HG03175 (cell line): ENCODE measurements around the gene ARHGEF16.

Experiments
- ATAC-seq: cut with Tn5 transposase; IDR thresholded peaks from one replicate; pipeline ENCODE4 v1.9.1; 2021; ENCODE audit warnings: mild to moderate bottlenecking, moderate library complexity; ENCODE audit not compliant: unreplicated experiment

Gene ARHGEF16

DNA sequence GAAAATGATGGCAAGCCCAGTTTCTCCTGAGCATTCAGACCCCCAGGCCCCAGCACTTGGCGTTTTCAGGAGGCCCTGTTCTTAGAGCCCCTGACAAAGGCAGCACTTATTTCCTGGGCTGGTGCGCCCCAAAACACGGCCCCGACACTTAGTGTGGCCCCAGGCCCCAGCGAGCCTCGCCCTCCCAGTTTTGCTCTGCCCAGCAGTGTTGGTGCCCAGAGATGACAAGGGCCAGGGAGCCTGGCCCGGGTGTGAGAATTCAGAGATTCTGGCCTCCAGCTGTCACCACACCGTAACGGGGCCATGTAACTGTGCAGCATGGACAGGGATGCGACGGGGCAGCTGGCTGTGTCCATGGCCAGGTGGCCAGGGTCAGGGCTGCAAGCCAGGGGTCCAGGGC lies 18.0 kb upstream of the ARHGEF16 start:
- ATAC-seq: no peak

- ATAC-seq: no peak
These were observed 17.6 kb upstream of the ARHGEF16 start for GRCh38 chr1:3436901-3437300.

- no peak for ATAC-seq
These were observed 15.7 kb upstream of the ARHGEF16 start for GRCh38 chr1:3438661-3439180.

GRCh38 chr1:3439346-3440299 lies 14.8 kb upstream of the ARHGEF16 start:
- no peak for ATAC-seq

- no peak for ATAC-seq
These were observed 14.2 kb upstream of the ARHGEF16 start for GRCh38 chr1:3440300-3440681.

DNA sequence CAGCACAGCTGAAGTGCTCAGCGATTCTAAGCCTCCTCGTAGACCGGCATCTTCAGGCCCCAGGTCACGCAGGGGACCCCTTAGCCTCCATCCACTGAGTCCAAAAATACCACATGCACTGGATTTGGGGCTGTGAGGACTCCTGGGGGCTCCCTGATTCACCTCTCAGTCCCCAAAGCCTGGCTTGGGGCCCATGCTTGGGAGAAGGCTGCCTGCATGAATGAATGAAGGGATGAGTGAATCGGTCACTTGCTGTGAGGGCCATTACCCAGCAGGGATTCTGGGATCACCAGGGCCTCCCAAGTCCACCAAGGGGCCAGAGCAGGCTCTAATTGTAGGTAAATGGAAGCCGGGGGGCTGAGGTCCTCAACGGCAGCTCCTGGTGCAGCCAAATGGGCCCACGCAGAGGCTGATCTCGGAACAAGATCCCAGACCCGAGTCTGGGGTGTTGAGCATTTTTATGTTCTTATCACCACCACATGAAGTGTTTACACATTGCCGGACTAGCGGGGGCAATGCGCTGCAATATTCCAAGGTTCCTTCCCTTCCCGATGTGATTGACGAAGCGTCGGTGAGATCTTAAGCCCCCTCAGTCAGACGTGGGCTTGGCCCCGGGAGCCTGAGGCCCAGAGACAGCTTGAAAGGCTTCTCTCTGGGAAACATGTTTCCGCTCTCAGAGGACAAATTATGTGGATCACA lies 13.6 kb upstream of the ARHGEF16 start:
- ATAC-seq: no peak

DNA sequence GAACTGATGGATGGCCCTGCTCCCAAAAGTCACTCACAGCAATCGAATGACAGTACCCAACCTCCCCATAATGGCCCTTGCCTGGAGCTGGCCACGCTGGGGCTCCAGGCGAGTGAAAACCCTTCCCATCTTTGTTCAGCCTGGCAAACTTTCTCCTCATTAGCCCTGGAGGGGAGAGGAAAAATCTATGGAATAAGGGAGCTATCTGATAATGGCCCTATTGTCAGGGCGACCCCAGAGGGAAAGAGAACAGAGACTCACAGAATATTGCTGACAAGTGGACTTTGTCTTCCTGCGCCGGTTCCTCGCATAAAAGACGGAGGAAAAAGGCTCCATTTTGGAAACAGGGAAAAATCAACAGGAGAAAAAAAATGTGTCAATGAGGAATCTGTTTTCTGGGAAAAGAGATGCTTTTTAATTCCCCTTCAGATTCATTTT lies 13.0 kb upstream of the ARHGEF16 start:
- no peak for ATAC-seq

DNA sequence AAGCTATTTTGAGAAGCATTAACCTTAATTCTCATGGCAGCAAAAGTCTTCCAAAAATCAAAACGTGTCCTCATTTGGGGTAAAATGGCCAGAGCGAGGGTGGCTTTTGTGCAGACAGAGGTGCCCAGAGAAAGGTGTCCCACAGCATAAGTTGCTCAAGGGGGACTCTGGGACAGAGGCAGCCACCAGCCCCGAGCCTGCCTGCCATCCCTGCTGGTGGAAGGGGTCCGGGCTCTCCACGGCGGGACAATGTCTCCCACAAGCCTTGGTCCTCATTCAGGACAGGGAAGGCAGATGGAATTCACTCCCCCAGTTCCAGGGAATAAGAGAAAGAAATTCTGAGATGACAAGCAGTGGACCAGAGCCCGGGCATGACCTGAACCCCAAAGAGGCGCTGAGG lies 12.6 kb upstream of the ARHGEF16 start:
- ATAC-seq: no peak

DNA sequence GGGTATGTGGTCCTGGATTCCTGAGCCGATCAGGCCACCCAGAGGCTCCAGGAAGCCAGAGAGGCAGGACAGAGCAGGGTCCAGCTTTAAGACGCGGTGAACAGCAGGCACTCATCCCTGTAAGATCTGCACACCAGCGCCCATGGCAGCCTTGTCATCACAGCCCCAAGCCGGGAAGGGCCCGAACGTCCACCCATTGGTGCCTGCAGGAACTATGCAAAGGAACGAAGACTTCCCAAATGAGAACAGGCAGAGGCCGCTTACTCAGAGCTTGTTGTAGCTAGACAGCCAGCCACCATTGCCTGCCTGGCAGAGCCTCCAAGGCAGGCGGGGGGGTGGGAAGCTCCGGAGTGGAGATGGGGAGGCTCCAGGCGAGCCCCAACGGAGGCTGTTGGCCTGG lies 12.1 kb upstream of the ARHGEF16 start:
- ATAC-seq: no peak

DNA sequence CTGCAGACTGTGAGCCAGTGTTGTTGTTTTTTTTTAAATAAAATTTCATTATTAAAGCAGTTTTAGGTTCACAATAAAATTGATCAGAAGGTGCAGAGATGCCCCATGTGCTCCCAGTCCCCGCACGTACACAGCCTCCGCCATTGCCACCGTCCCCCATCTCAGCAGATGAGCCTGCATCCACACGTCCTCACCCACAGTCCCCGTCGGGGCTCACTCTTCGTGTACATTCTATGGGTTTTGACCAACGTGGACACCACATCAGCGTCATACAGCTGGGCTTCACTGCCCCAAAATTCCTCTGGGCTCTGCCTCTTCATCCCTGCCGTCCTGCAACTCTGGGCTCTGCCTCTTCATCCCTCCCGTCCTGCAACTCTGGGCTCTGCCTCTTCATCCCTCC lies 11.6 kb upstream of the ARHGEF16 start:
- ATAC-seq: no peak

- ATAC-seq: no peak
These were observed 10.7 kb upstream of the ARHGEF16 start for GRCh38 chr1:3443807-3444206.

DNA sequence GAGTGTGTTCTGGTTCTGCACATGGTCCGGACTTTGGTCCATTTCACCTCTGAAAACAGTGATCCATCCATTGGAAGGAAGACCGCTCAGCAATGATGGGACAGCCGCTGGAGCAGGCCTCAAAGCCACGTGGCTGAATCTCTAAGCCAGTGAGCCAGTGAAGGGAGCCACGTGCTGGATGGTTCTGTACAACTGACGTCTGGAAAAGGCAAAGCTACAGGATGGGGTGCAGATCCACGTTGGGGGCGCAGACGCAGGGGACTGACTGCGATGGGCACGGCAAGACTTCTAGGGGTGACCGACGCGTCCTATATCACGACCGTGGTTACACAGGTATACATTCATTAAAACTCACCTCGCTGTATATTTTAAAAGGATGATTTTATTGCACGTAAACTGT lies 10.2 kb upstream of the ARHGEF16 start:
- no peak for ATAC-seq

DNA sequence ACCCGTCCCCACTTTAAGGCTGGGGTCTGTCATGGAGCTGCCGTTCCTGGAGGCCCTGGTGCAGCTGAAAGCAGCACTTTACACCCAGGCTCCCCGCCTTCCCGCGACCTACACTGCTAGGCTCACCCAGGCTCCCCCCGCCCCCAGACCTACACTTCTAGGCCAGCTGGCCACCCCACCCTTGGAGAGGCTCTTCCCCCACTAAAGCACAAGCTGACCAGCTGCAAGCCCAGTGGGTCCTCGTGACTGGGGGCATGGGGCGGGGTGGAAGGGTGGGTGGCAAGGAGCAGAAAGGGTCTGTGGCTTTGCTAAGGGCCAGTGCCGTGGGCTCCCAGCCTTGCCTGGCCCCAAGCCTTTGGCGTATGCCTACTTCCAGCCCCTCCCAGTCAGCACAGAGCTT lies 9.7 kb upstream of the ARHGEF16 start:
- no peak for ATAC-seq

GRCh38 chr1:3450202-3450863 lies 4.1 kb upstream of the ARHGEF16 start:
- ATAC-seq: no peak

DNA sequence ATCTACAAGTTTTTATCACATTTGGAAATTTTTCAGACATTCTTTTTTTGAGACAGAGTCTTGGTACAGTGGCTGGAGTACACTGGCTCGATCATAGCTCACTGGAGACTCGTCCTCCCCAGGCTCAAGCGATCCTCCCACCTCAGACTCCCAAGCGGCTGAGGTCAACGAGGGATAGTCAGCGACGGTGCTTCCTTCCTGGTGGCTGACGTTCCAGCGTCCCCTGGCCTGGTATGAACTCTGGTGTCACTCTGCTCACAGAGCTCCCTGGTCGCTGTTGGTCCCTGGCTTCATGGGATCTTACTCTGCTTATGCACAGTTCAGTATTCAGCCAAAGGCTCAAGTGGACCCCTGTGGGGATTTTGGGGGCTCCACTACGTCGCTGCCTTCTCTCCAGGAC lies 3.5 kb upstream of the ARHGEF16 start:
- ATAC-seq: no peak

DNA sequence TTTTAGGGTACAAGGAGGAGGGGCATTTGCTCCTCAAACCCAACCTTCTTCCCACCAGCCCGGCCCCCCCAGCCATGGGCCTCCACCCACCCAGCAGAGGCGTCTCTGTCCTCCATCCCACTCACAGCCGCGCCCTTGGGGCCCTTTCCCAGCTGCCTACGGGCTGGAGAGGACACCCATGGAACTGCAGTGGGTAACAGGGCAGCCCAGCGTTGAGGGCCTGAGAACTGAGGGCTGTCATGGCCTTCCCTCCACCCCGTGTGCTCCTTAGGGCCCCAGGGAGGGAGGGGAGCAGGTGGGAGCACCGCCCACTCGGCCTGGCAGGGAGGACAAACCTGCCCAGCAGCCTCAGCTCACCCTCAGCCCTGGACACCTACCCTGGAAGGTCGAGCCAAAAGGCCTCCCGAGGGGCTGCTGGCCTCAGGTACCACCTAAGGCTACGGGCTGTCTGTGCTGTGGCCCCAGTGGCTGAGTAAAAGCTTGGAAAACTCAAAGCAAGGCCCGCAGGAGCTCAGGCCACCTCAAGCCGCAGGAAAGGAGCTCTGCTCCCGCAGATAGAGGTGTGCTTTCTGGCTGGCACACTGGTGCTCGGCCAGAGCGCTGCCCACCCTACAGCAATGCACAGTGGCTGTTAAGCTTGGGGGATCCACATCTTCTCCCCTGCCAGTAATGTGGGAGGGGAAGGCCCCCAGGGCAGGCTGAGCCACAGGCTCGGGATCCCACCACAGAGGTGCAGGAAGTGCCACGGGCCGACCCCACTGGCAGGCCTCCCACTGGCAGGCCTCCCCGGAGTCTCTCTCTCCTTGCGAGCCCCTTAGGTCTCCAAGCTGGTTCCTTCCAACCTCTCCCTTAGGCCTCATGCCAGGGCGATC lies 2.2 kb upstream of the ARHGEF16 start:
- no peak for ATAC-seq

- ATAC-seq: no peak
These were observed 1.6 kb upstream of the ARHGEF16 start for GRCh38 chr1:3452866-3453175.

- peak; percentile 55 for ATAC-seq
These were observed 1.2 kb upstream of the ARHGEF16 start for GRCh38 chr1:3453203-3453761.

GRCh38 chr1:3454811-3455618 lies 550 bp downstream of the ARHGEF16 start:
- no peak for ATAC-seq
